ENCODE results near the gene ZFPM1. TPM values are rescaled to one million over a fixed set of nuclear protein-coding genes. Genes with fewer than 3 reads are reported as not detected.

Gene ZFPM1
- total RNA-seq, 2 donors from 2014 or later: 4.1 to 21.5 TPM

- H3K4me3 ChIP-seq: no peak overlapping the region
- no peaks in the 10 kb centered on the region for H3K4me1 ChIP-seq (replicated peaks)
- H3K27ac ChIP-seq: no peak overlapping the region
- H3K27me3 ChIP-seq (replicated peaks; ENCODE audit: insufficient read depth): no peaks in the 10 kb centered on the region
- H3K36me3 ChIP-seq: no peaks in the 10 kb centered on the region
- DNase-seq (ENCODE audit: low spot score): no peak
- intact Hi-C loops (cut with DNase I): no loop called here
- TF ChIP-seq POLR2AphosphoS5 (IDR thresholded peaks at IDR 0.05): no peak
- TF ChIP-seq POLR2A (IDR thresholded peaks at IDR 0.05): no peak
- TF ChIP-seq CTCF (IDR thresholded peaks at IDR 0.05): no peak
- 80% methylated on average over 13 of the region's 13 CpGs for WGBS
- no peaks in the 10 kb centered on the region for H3K9me3 ChIP-seq
These were observed 99.7 kb downstream of the ZFPM1 start for GRCh38 chr16:88552815-88553214.

DNA sequence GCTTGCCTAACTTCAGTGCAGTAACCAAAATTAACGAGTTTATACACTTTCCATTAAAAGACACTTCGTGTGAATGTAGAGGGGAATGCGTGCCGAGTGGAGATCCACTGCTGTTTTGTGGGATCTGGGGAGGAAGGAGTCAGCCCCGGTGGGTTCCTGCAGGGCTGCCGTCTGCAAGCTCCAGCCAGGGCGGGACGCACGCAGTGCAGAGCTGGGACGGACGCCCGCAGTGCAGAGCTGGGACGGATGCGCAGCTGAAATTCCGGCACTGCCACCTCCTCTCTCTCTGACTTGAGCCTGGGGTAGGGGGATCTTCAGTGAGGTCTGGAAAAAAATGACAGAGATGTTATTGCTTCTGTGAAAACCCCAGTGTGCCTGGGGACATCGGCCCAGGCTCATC is 100.7 kb downstream of the ZFPM1 start:
- no peak overlapping the region for H3K4me3 ChIP-seq
- no peaks in the 10 kb centered on the region for H3K27me3 ChIP-seq (replicated peaks; ENCODE audit: insufficient read depth)
- no peaks in the 10 kb centered on the region for H3K36me3 ChIP-seq
- 57% methylated on average over 16 of the region's 16 CpGs for WGBS
- H3K27ac ChIP-seq: no peak overlapping the region
- H3K4me1 ChIP-seq (replicated peaks): no peaks in the 10 kb centered on the region
- TF ChIP-seq CTCF (IDR thresholded peaks at IDR 0.05): no peak
- no peak for TF ChIP-seq POLR2A (IDR thresholded peaks at IDR 0.05)
- no peak for TF ChIP-seq POLR2AphosphoS5 (IDR thresholded peaks at IDR 0.05)
- DNase-seq (ENCODE audit: low spot score): no peak
- intact Hi-C loops (cut with DNase I): no loop called here
- no peaks in the 10 kb centered on the region for H3K9me3 ChIP-seq

GRCh38 chr16:88554711-88555264 is 101.7 kb downstream of the ZFPM1 start:
- Histone ChIP-seq H3K27ac (no peak overlapping the region), H3K4me1 (replicated peaks) (no peaks in the 10 kb centered on the region), H3K4me3 (no peak overlapping the region), H3K36me3 (no peaks in the 10 kb centered on the region), H3K27me3 (replicated peaks; ENCODE audit: insufficient read depth) (no peaks in the 10 kb centered on the region), H3K9me3 (no peaks in the 10 kb centered on the region)
- TF ChIP-seq POLR2AphosphoS5 (IDR thresholded peaks at IDR 0.05): no peak
- TF ChIP-seq CTCF (IDR thresholded peaks at IDR 0.05): no peak
- TF ChIP-seq POLR2A (IDR thresholded peaks at IDR 0.05): no peak
- 72% methylated on average over 15 of the region's 15 CpGs for WGBS
- intact Hi-C loops (cut with DNase I): no loop called here
- DNase-seq (ENCODE audit: low spot score): no peak

GRCh38 chr16:88556294-88556988 is 103.4 kb downstream of the ZFPM1 start:
- intact Hi-C loops (cut with DNase I): no loop called here
- 81% methylated on average over 15 of the region's 15 CpGs for WGBS
- no peaks in the 10 kb centered on the region for H3K36me3 ChIP-seq
- no peak overlapping the region for H3K4me3 ChIP-seq
- TF ChIP-seq CTCF (IDR thresholded peaks at IDR 0.05): no peak
- TF ChIP-seq POLR2AphosphoS5 (IDR thresholded peaks at IDR 0.05): no peak
- TF ChIP-seq POLR2A (IDR thresholded peaks at IDR 0.05): no peak
- H3K27ac ChIP-seq: no peak overlapping the region
- H3K4me1 ChIP-seq (replicated peaks): no peaks in the 10 kb centered on the region
- no peaks in the 10 kb centered on the region for H3K27me3 ChIP-seq (replicated peaks; ENCODE audit: insufficient read depth)
- no peak for DNase-seq (ENCODE audit: low spot score)
- H3K9me3 ChIP-seq: no peaks in the 10 kb centered on the region

Data from prostate gland (tissue), 2 donors.